ENCODE measurements around the gene ASB2. TPM values are rescaled to one million over a fixed set of nuclear protein-coding genes. Genes with fewer than 3 reads are reported as not detected.

ASB2 gene
- total and polyA plus RNA-seq, 2 donors (not counting 1 experiment from before 2014, with no cell fraction given) = 0.99 to 1.5 TPM

GRCh38 chr14:93959239-93960107, 16.9 kb downstream of the ASB2 start:
- H3K4me3 ChIP-seq (replicated peaks in 1 of 4; ENCODE audit: control extremely low read depth in 1 of 4, insufficient read depth in 1 of 4, low read depth in 3 of 4, low read length in 4 of 4) = no peak overlapping the region
- H3K79me2 ChIP-seq (ENCODE audit: control insufficient read depth, insufficient read depth, low read length) = no peaks in the 10 kb centered on the region
- no peaks in the 10 kb centered on the region for H3K4me1 ChIP-seq (ENCODE audit: control insufficient read depth, extremely low read depth, insufficient read depth, low read length)
- no peak overlapping the region for H3K4me2 ChIP-seq (ENCODE audit: extremely low read depth, insufficient read depth, low read length)
- no peak overlapping the region for H3K9ac ChIP-seq (ENCODE audit: insufficient read depth, low read length)
- no peaks in the 10 kb centered on the region for H4K20me1 ChIP-seq (ENCODE audit: control insufficient read depth, extremely low read depth, insufficient read depth, low read length)
- H3K27me3 ChIP-seq (ENCODE audit: control insufficient read depth, insufficient read depth, low read length) = no peaks in the 10 kb centered on the region
- H3K9me3 ChIP-seq (ENCODE audit: control insufficient read depth, insufficient read depth, low read depth, low read length) = no peaks in the 10 kb centered on the region
- no peak overlapping the region for H2AFZ ChIP-seq (ENCODE audit: low read length)
- TF ChIP-seq CTCF (conservative IDR thresholded peaks at IDR 0.05 in 1 of 2, IDR thresholded peaks at IDR 0.05 in 1 of 2; ENCODE audit: low read depth in 1 of 2, low read length in 2 of 2) = no peak
- no peak for TF ChIP-seq EZH2 (IDR thresholded peaks at IDR 0.05; ENCODE audit: low read length, missing control alignments)
- H3K27ac ChIP-seq (ENCODE audit: insufficient read depth, low read length) = no peak overlapping the region
- DNase-seq (ENCODE audit: low read depth in 2 of 2) = peak; percentile 62 to 90
- H3K36me3 ChIP-seq (ENCODE audit: control insufficient read depth, insufficient read depth, low read length) = no peaks in the 10 kb centered on the region

- TF ChIP-seq EZH2 (IDR thresholded peaks at IDR 0.05; ENCODE audit: low read length, missing control alignments) (no peak), CTCF (conservative IDR thresholded peaks at IDR 0.05 in 1 of 2, IDR thresholded peaks at IDR 0.05 in 1 of 2; ENCODE audit: low read depth in 1 of 2, low read length in 2 of 2) (no peak)
- Histone ChIP-seq H3K27ac (ENCODE audit: insufficient read depth, low read length) (no peak overlapping the region), H2AFZ (ENCODE audit: low read length) (no peak overlapping the region), H3K4me2 (ENCODE audit: extremely low read depth, insufficient read depth, low read length) (no peak overlapping the region), H3K79me2 (ENCODE audit: control insufficient read depth, insufficient read depth, low read length) (no peaks in the 10 kb centered on the region), H3K36me3 (ENCODE audit: control insufficient read depth, insufficient read depth, low read length) (no peaks in the 10 kb centered on the region), H3K4me1 (ENCODE audit: control insufficient read depth, extremely low read depth, insufficient read depth, low read length) (no peaks in the 10 kb centered on the region), H3K9me3 (ENCODE audit: control insufficient read depth, insufficient read depth, low read depth, low read length) (no peaks in the 10 kb centered on the region), H3K9ac (ENCODE audit: insufficient read depth, low read length) (no peak overlapping the region), H3K4me3 (replicated peaks in 1 of 4; ENCODE audit: control extremely low read depth in 1 of 4, insufficient read depth in 1 of 4, low read depth in 3 of 4, low read length in 4 of 4) (no peak overlapping the region), H4K20me1 (ENCODE audit: control insufficient read depth, extremely low read depth, insufficient read depth, low read length) (no peaks in the 10 kb centered on the region), H3K27me3 (ENCODE audit: control insufficient read depth, insufficient read depth, low read length) (no peaks in the 10 kb centered on the region)
- DNase-seq (ENCODE audit: low read depth in 2 of 2) = no peak
Observed at GRCh38 chr14:93958567-93959238, 17.7 kb downstream of the ASB2 start.

DNA sequence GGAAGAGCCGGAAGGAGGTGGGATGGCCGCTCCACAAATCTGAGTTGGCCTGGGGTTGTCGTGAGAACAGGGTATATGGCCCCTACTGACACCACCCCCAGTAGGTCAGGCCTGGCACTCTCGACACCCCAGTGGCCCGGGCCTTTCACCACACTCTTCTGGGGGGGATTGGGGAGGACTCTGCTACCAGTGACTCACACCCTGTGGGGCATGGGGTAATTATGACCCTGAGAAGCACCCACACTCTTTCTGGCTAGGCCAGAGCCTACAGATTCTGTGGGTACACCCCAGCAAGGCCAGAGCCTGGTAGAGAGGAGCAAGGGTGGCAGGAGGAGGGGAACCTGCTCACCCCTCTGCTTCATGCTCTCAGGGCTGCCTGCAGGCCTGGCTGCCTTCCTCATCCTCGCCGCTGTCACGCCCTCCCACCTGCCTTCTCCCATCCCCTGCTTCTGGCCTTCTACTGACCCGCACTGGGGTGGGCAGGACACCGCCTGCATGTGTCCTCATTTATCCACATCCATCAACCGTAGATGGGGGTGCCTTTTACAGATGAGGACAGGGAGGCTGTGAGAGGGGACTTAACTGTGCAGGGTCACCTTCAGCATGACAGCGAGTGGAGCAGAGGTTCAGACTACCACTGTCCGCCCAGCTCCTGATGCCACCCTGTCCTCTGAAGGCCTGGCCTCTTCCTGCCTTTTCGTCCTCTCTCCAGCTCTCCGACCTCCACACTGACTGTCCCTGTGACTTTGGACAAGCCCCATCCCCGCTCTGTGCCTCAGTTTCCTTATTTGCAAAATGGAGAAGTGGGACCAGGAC, 18.4 kb downstream of the ASB2 start:
- Histone ChIP-seq H3K27ac (ENCODE audit: insufficient read depth, low read length) (no peak overlapping the region), H2AFZ (ENCODE audit: low read length) (no peak overlapping the region), H3K9me3 (ENCODE audit: control insufficient read depth, insufficient read depth, low read depth, low read length) (no peaks in the 10 kb centered on the region), H3K4me3 (replicated peaks in 1 of 4; ENCODE audit: control extremely low read depth in 1 of 4, insufficient read depth in 1 of 4, low read depth in 3 of 4, low read length in 4 of 4) (no peak overlapping the region), H3K4me2 (ENCODE audit: extremely low read depth, insufficient read depth, low read length) (no peak overlapping the region), H4K20me1 (ENCODE audit: control insufficient read depth, extremely low read depth, insufficient read depth, low read length) (no peaks in the 10 kb centered on the region), H3K79me2 (ENCODE audit: control insufficient read depth, insufficient read depth, low read length) (no peaks in the 10 kb centered on the region), H3K36me3 (ENCODE audit: control insufficient read depth, insufficient read depth, low read length) (no peaks in the 10 kb centered on the region), H3K9ac (ENCODE audit: insufficient read depth, low read length) (no peak overlapping the region), H3K4me1 (ENCODE audit: control insufficient read depth, extremely low read depth, insufficient read depth, low read length) (no peaks in the 10 kb centered on the region), H3K27me3 (ENCODE audit: control insufficient read depth, insufficient read depth, low read length) (no peaks in the 10 kb centered on the region)
- no peak for DNase-seq (ENCODE audit: low read depth in 2 of 2)
- TF ChIP-seq EZH2 (IDR thresholded peaks at IDR 0.05; ENCODE audit: low read length, missing control alignments) (no peak), CTCF (conservative IDR thresholded peaks at IDR 0.05 in 1 of 2, IDR thresholded peaks at IDR 0.05 in 1 of 2; ENCODE audit: low read depth in 1 of 2, low read length in 2 of 2) (no peak)
